Thyroid gland (tissue), 4 donors: Measurements from ENCODE around the gene MPZL1. TPM values are rescaled to one million over a fixed set of nuclear protein-coding genes. Genes with fewer than 3 reads are reported as not detected.

ENCODE experiments used
- DNase-seq, 2 donors: peaks; one replicate each; pipeline ENCODE4 v3.0.0-alpha.2; 2019
- H3K27ac ChIP-seq, 3 donors: fragments of 200-600 bp; sonication (generic); 1 replicate in 2 of 3; 2 replicates in 1 of 3; pipeline ENCODE4 v1.5.1; 2016 to 2019; ENCODE audit warnings: mild to moderate bottlenecking in 1 of 3, moderate library complexity in 1 of 3
- H3K27me3 ChIP-seq: fragments of 200-600 bp; sonication (generic); one replicate; pipeline ENCODE4 v1.5.1; 2019
- H3K36me3 ChIP-seq, 2 donors: fragments of 200-600 bp; sonication (generic); one replicate each; pipeline ENCODE4 v1.5.1; 2016 to 2019
- H3K4me1 ChIP-seq, 2 donors: fragments of 200-600 bp; sonication (generic); one replicate each; pipeline ENCODE4 v1.5.1; 2017 to 2019
- H3K4me3 ChIP-seq, 3 donors: fragments of 200-600 bp; sonication (generic); replicated peaks in 1 of 3; 1 replicate in 2 of 3; 2 replicates in 1 of 3; pipeline ENCODE4 v1.5.1; 2016; ENCODE audit warnings: mild to moderate bottlenecking in 1 of 3
- H3K9me3 ChIP-seq: fragments of 200-600 bp; sonication (generic); one replicate; pipeline ENCODE4 v1.5.1; 2017
- POLR2A ChIP-seq, 2 donors: fragments of 450-650 bp; IDR thresholded peaks; one replicate each; pipeline ENCODE4 v1.6.1; 2017; ENCODE audit warnings: antibody characterized with exemption in 2 of 2, mild to moderate bottlenecking in 2 of 2, moderate library complexity in 1 of 2
- WGBS, 2 donors: methylation state at CpG; one replicate each; pipeline ENCODE4 v1.1.5; 2017; 5-methylcytosine and 5-hydroxymethylcytosine counted together
- intact Hi-C: fragments of 100-400 bp; cut with DNase I; formaldehyde crosslinking; loops from one replicate; pipeline ENCODE4 v1.15.1; 2023
- total RNA-seq, 4 donors: library from RNA; depleted of rRNA; stranded (reverse); fragments of >200 nt; gene quantifications; one replicate each; pipeline ENCODE4 v1.2.3, GENCODE V29; 2016
- TF ChIP-seq, protein P1 (sequence below), 6 experiments: fragments of 200-600 bp in 3 of 6; fragments of 450-650 bp in 3 of 6; sonication (generic) in 3 of 6; IDR thresholded peaks; one replicate each; pipeline ENCODE4 v1.5.1; 2016 to 2019; ENCODE audit warnings: antibody characterized with exemption in 6 of 6, mild to moderate bottlenecking in 2 of 6, inconsistent platforms in 1 of 6, moderate library complexity in 1 of 6

The MPZL1 gene
- total RNA-seq, 4 donors from 2014 or later = 52.6 to 90.2 (median 61.8) TPM

DNA sequence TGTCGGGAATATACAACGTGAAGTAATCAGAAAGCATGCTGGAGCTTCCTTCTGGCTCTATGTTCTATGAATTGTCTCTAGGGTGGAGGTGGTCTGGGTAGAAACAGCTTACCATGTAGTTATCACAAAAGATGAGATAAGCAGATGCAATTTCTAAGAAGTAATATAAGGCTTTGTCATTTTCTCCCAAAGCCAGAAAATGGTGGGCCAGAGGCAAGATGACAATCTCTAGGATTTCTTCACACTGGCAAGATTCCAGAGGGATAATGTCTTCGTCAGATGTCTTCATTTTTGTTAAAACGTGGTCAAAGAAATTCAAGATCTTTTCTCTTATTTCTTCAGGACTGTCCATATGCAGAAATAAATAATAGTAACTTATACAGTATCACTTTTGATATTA lies 114.4 kb downstream of the MPZL1 start:
- H3K27ac ChIP-seq = no peak overlapping the region
- DNase-seq = no peak
- WGBS, 2 donors = 67 to 95% methylated on average over 4 of the region's 4 CpGs
- H3K27me3 ChIP-seq = no peaks in the 10 kb centered on the region
- intact Hi-C loops = no loop called here
- TF ChIP-seq, protein P1, sequence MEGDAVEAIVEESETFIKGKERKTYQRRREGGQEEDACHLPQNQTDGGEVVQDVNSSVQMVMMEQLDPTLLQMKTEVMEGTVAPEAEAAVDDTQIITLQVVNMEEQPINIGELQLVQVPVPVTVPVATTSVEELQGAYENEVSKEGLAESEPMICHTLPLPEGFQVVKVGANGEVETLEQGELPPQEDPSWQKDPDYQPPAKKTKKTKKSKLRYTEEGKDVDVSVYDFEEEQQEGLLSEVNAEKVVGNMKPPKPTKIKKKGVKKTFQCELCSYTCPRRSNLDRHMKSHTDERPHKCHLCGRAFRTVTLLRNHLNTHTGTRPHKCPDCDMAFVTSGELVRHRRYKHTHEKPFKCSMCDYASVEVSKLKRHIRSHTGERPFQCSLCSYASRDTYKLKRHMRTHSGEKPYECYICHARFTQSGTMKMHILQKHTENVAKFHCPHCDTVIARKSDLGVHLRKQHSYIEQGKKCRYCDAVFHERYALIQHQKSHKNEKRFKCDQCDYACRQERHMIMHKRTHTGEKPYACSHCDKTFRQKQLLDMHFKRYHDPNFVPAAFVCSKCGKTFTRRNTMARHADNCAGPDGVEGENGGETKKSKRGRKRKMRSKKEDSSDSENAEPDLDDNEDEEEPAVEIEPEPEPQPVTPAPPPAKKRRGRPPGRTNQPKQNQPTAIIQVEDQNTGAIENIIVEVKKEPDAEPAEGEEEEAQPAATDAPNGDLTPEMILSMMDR (IDR thresholded peaks at IDR 0.05) = no peak
- TF ChIP-seq POLR2A (IDR thresholded peaks at IDR 0.05) = no peak
- H3K36me3 ChIP-seq = no peaks in the 10 kb centered on the region
- no peak overlapping the region for H3K4me3 ChIP-seq
- H3K9me3 ChIP-seq = no peaks in the 10 kb centered on the region
- H3K4me1 ChIP-seq = no peaks in the 10 kb centered on the region

DNA sequence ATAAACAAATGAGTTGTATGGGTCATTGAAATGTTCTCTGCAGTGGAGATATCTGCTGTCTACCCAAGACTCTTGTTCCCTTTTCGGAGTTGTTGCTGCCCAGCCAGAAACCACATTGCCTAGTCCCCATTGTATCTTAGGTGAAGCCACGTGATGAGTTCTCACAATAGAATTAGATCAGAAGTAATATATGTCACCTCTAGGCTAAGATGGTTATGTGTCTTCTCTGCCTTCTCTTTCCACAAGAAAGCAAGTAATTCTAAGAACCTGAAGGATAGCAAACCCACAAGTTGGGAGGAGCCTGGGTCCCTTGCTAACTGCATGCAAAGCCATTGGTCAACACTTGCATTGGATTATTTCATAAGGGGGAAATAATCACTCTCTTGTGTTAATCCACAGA lies 115.5 kb downstream of the MPZL1 start:
- Histone ChIP-seq H3K4me3 (no peak overlapping the region), H3K27ac (no peak overlapping the region), H3K36me3 (no peaks in the 10 kb centered on the region), H3K27me3 (no peaks in the 10 kb centered on the region), H3K9me3 (no peaks in the 10 kb centered on the region), H3K4me1 (no peaks in the 10 kb centered on the region)
- intact Hi-C loops = no loop called here
- WGBS, 2 donors = 48 to 75% methylated on average over 2 of the region's 2 CpGs
- DNase-seq = no peak
- TF ChIP-seq POLR2A (IDR thresholded peaks at IDR 0.05) = no peak
- TF ChIP-seq, protein P1 (IDR thresholded peaks at IDR 0.05) = no peak

DNA sequence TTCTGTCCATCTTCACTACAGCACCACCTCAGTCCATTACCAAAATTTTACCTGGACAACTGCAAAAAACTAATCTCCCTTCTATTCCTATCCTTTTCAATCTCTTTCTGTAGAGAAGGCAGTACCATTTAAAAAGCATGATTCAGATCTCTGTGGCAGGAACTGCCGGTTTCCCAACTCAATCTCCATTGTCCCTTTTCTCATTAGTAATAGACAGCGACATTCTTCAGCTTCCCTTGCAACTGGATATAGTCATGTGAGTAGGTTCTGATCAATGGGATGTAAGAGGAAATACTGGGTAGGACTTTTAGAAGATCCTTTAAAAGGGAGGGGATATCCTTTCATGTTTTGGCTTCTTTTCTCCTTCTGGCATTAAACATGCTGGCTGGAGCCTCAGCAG lies 117.2 kb downstream of the MPZL1 start:
- H3K36me3 ChIP-seq = no peaks in the 10 kb centered on the region

More for the DNA sequence above, 117.2 kb downstream of the MPZL1 start:
- Histone ChIP-seq H3K4me1 (no peaks in the 10 kb centered on the region), H3K27ac (no peak overlapping the region), H3K4me3 (no peak overlapping the region), H3K9me3 (no peaks in the 10 kb centered on the region), H3K27me3 (no peaks in the 10 kb centered on the region)
- no peak for TF ChIP-seq POLR2A (IDR thresholded peaks at IDR 0.05)
- TF ChIP-seq, protein P1 (IDR thresholded peaks at IDR 0.05) = no peak
- intact Hi-C loops = no loop called here
- no peak for DNase-seq
- 85 to 94% methylated on average over 2 of the region's 2 CpGs for WGBS, 2 donors

Other genes starting within 250 kb of the MPZL1 start
- gene CD247, start 203.5 kb upstream of the MPZL1 start, total RNA-seq = 1 to 10 TPM; 1.3 to 3.1 (median 1.4) TPM
- 100 to 1,000 TPM; 285 to 347 (median 327) TPM for gene CREG1, start 168.2 kb upstream of the MPZL1 start, total RNA-seq
- 10 to 100 TPM in 2 of 4 donors, 1 to 10 TPM in 2; 7.1 to 14.2 (median 10.8) TPM for gene RCSD1, start 91.8 kb upstream of the MPZL1 start, total RNA-seq
- gene ADCY10, start 192.2 kb downstream of the MPZL1 start, total RNA-seq = under 1 TPM in 3 of 4 donors, not detected in 1; 0.15 to 0.45 (median 0.40) TPM
- 10 to 100 TPM; 73.7 to 88.7 (median 79.2) TPM for gene DCAF6, start 214.7 kb downstream of the MPZL1 start, total RNA-seq
- 10 to 100 TPM; 16.2 to 40.1 (median 35.1) TPM for gene MPC2, start 215.1 kb downstream of the MPZL1 start, total RNA-seq